ENCODE results near the gene DOCK8.

The DOCK8 gene

DNA sequence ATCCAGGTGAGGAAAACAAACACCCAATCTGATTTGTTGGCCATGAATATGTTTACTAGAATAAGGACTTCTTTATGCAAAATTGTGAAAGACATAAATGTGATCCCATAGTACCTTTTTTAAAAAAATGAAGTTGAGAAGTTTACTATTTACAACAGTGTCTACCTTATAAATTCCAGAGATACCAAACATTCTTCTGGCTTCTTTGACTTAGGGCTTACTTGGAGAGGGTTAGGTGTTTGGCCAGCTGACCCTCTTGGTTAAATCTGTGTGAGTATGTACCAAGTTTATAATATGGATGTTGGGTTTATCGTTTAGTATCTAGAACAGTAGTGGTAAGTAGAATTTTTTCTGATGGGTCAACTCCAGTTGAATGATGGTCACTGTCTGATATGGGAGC, 212.3 kb downstream of the DOCK8 start:
- H4K20me1 ChIP-seq (ENCODE audit: insufficient read depth): no peaks in the 10 kb centered on the region
- no peaks in the 10 kb centered on the region for H3K79me2 ChIP-seq (ENCODE audit: insufficient read depth, low read depth)
- no peak for TF ChIP-seq CTCF (conservative IDR thresholded peaks at IDR 0.05; ENCODE audit: low read depth, low read length)
- no peak overlapping the region for H3K4me3 ChIP-seq (IDR thresholded peaks at IDR 0.05; ENCODE audit: insufficient read depth, low read depth, low read length)
- H2AFZ ChIP-seq (ENCODE audit: low read depth): no peak overlapping the region
- H3K27ac ChIP-seq: no peak overlapping the region
- H3K4me1 ChIP-seq (ENCODE audit: low read depth, poor library complexity, severe bottlenecking): no peaks in the 10 kb centered on the region
- H3K9ac ChIP-seq: no peak overlapping the region
- no peak overlapping the region for H3K4me2 ChIP-seq
- H3K27me3 ChIP-seq (ENCODE audit: insufficient read depth, low read depth): no peaks in the 10 kb centered on the region
- no peaks in the 10 kb centered on the region for H3K36me3 ChIP-seq (ENCODE audit: insufficient read depth)

DNA sequence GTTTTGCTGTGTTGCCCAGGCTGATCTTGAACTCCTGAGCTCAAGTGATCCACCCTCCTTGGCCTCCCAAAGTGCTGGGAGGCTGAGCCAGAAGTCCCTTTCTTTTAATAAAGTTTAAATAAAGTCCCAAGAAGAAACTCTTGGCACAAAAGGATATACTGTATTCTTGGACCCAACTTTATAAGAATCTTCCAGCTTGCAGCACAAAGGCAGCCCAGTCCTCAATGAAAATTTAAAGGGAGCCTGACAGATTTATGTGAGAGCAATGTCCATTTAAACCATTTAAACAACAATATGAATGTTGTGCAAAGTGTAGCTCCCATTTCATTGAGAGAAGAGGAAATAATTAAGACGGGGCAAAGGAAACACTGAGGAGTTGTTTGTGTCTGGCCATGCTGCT, 217.0 kb downstream of the DOCK8 start:
- Histone ChIP-seq H3K27ac (no peak overlapping the region), H3K27me3 (ENCODE audit: insufficient read depth, low read depth) (no peaks in the 10 kb centered on the region), H3K79me2 (ENCODE audit: insufficient read depth, low read depth) (no peaks in the 10 kb centered on the region), H3K4me1 (ENCODE audit: low read depth, poor library complexity, severe bottlenecking) (no peaks in the 10 kb centered on the region), H3K36me3 (ENCODE audit: insufficient read depth) (no peaks in the 10 kb centered on the region), H3K4me3 (IDR thresholded peaks at IDR 0.05; ENCODE audit: insufficient read depth, low read depth, low read length) (no peak overlapping the region), H3K9ac (no peak overlapping the region), H4K20me1 (ENCODE audit: insufficient read depth) (no peaks in the 10 kb centered on the region), H3K4me2 (no peak overlapping the region), H2AFZ (ENCODE audit: low read depth) (no peak overlapping the region)
- no peak for TF ChIP-seq CTCF (conservative IDR thresholded peaks at IDR 0.05; ENCODE audit: low read depth, low read length)

DNA sequence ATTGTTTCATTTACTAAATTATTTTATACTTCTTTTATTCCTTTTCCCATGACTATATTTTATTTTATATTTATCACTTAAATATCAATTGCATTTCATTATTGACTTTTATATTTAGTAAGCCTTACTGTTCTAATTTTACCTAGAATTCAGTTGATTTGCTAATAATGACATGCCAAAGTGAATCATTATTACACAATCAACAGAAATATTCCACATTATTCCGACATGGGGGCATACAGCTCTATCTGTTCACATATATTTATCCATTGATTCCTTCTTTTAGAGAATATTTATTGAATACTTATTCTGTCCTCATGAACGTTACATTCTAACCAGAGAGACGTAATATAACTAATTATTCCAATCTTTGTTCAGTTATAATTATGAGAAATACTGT, 221.8 kb downstream of the DOCK8 start:
- no peak overlapping the region for H3K4me3 ChIP-seq (IDR thresholded peaks at IDR 0.05; ENCODE audit: insufficient read depth, low read depth, low read length)
- H2AFZ ChIP-seq (ENCODE audit: low read depth): no peak overlapping the region
- H3K9ac ChIP-seq: no peak overlapping the region
- H3K36me3 ChIP-seq (ENCODE audit: insufficient read depth): no peaks in the 10 kb centered on the region
- H3K4me2 ChIP-seq: no peak overlapping the region
- no peak for TF ChIP-seq CTCF (conservative IDR thresholded peaks at IDR 0.05; ENCODE audit: low read depth, low read length)
- H3K79me2 ChIP-seq (ENCODE audit: insufficient read depth, low read depth): no peaks in the 10 kb centered on the region
- H4K20me1 ChIP-seq (ENCODE audit: insufficient read depth): no peaks in the 10 kb centered on the region
- no peak overlapping the region for H3K27ac ChIP-seq
- no peaks in the 10 kb centered on the region for H3K4me1 ChIP-seq (ENCODE audit: low read depth, poor library complexity, severe bottlenecking)
- H3K27me3 ChIP-seq (ENCODE audit: insufficient read depth, low read depth): no peaks in the 10 kb centered on the region

DNA sequence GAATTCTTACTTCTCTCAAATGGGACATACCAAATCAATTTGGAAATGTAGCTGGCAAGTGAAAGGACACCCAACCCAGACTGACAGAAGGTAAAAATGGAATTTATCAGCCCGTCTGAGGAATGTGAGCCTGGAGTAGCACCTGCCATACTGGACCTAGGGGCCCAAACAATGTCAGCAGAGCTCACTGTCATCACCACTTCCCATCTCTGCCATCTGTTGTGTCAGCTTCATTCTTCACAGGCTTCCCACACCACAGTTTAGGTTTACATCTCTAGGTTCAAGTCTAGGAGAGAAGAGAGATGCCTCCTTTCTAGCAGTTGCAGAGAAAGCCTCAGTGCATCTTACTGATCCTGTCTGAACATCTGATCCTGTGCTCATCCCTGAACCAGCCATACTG, 222.4 kb downstream of the DOCK8 start:
- H3K36me3 ChIP-seq (ENCODE audit: insufficient read depth): no peaks in the 10 kb centered on the region
- H2AFZ ChIP-seq (ENCODE audit: low read depth): no peak overlapping the region
- no peak overlapping the region for H3K4me2 ChIP-seq
- H4K20me1 ChIP-seq (ENCODE audit: insufficient read depth): no peaks in the 10 kb centered on the region
- H3K27ac ChIP-seq: no peak overlapping the region
- H3K79me2 ChIP-seq (ENCODE audit: insufficient read depth, low read depth): no peaks in the 10 kb centered on the region
- H3K9ac ChIP-seq: no peak overlapping the region
- no peaks in the 10 kb centered on the region for H3K27me3 ChIP-seq (ENCODE audit: insufficient read depth, low read depth)
- H3K4me3 ChIP-seq (IDR thresholded peaks at IDR 0.05; ENCODE audit: insufficient read depth, low read depth, low read length): no peak overlapping the region
- no peaks in the 10 kb centered on the region for H3K4me1 ChIP-seq (ENCODE audit: low read depth, poor library complexity, severe bottlenecking)
- no peak for TF ChIP-seq CTCF (conservative IDR thresholded peaks at IDR 0.05; ENCODE audit: low read depth, low read length)

- Histone ChIP-seq H3K4me2 (no peak overlapping the region), H3K4me1 (ENCODE audit: low read depth, poor library complexity, severe bottlenecking) (no peaks in the 10 kb centered on the region), H4K20me1 (ENCODE audit: insufficient read depth) (no peaks in the 10 kb centered on the region), H3K79me2 (ENCODE audit: insufficient read depth, low read depth) (no peaks in the 10 kb centered on the region), H2AFZ (ENCODE audit: low read depth) (no peak overlapping the region), H3K4me3 (IDR thresholded peaks at IDR 0.05; ENCODE audit: insufficient read depth, low read depth, low read length) (no peak overlapping the region), H3K36me3 (ENCODE audit: insufficient read depth) (no peaks in the 10 kb centered on the region), H3K9ac (no peak overlapping the region), H3K27ac (no peak overlapping the region), H3K27me3 (ENCODE audit: insufficient read depth, low read depth) (no peaks in the 10 kb centered on the region)
- TF ChIP-seq CTCF (conservative IDR thresholded peaks at IDR 0.05; ENCODE audit: low read depth, low read length): no peak
These were observed 222.9 kb downstream of the DOCK8 start for GRCh38 chr9:437574-438001.
